IMR-90 (cell line): ENCODE data around the gene SLIT2.

Source experiments
- RFX5 ChIP-seq: IDR thresholded peaks from 2 replicates; pipeline ENCODE4 v1.8.0; 2012; ENCODE audit warnings: low read depth, mild to moderate bottlenecking, low read length, moderate library complexity
- TF ChIP-seq, protein P1 (sequence below): conservative IDR thresholded peaks from 2 replicates; pipeline ENCODE4 v1.5.1; 2012; ENCODE audit warnings: mild to moderate bottlenecking, low read depth, low read length, improper control_type of control experiment

DNA sequence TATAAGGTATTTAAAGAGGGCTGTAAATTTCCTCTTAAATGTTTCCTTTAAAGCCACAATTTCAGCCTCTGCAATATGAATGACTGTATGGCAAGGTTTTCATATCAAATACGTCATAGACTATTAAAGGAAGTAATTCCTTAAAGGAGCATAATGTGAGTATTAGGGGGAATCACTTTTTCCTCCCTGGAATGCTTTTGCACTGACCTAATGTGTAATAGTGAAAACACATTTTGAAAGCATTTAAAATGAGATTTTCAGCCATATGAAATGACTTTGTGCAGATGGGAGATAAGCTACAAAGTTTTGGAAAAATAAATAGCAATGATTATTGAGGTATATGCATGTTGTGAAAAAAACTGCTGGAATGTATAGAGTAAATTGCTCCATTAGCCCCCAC, 17.6 kb downstream of the SLIT2 start:
- TF ChIP-seq RFX5: no peak
- TF ChIP-seq, protein P1, sequence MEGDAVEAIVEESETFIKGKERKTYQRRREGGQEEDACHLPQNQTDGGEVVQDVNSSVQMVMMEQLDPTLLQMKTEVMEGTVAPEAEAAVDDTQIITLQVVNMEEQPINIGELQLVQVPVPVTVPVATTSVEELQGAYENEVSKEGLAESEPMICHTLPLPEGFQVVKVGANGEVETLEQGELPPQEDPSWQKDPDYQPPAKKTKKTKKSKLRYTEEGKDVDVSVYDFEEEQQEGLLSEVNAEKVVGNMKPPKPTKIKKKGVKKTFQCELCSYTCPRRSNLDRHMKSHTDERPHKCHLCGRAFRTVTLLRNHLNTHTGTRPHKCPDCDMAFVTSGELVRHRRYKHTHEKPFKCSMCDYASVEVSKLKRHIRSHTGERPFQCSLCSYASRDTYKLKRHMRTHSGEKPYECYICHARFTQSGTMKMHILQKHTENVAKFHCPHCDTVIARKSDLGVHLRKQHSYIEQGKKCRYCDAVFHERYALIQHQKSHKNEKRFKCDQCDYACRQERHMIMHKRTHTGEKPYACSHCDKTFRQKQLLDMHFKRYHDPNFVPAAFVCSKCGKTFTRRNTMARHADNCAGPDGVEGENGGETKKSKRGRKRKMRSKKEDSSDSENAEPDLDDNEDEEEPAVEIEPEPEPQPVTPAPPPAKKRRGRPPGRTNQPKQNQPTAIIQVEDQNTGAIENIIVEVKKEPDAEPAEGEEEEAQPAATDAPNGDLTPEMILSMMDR: no peak
